ENCODE data around the gene SLC38A5. TPM values are rescaled to one million over a fixed set of nuclear protein-coding genes. Genes with fewer than 3 reads are reported as not detected.

SLC38A5 gene
- 31.8 and 76.5 TPM in 2 replicates for total RNA-seq

DNA sequence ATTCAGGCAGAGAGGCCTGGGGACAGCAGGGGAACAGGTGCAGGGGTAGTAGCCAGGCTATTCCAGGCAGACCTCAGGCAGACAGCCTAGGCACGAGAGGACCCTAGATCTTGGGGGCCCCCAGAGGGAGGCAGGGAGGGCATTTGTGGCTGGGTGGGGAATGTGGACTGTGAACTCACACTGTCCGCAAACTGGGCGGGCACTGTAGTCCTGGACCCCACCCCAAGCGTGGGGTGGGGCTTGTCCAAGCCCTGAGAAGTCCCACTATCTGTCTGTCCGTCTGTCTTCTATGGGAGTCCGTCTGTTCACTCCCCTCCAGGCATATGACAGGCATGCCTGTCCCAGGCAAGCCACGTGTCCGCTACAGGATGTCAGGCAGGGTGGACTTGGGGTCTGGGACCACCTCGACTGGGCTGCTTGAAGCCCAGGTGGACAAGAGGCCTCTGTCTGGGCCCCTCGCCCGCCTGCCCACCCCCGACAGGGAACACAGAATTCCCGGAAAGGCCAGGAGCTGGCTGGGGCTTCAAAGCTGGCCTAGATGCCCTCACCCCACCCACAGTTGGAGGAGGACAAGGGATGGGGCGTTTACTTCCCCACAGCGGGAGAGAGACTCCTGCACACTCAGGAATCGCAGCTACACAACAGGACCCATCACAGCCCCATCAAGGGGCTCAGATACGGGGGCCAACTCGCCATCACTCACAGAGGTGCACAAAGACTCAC, at the start of gene SLC38A5:
Gene SLC38A5, minus strand, starts transcription at position 151 of the 723 bp plus-strand sequence. CDS start 2,336 bp downstream, outside the sequence.

GRCh38 chrX:48508400-48509244, 38.6 kb upstream of the SLC38A5 start, which contains the start of gene PORCN:
PORCN (plus strand) TSS chrX:48508992; CDS start chrX:48509821, 829 bp downstream.

DNA sequence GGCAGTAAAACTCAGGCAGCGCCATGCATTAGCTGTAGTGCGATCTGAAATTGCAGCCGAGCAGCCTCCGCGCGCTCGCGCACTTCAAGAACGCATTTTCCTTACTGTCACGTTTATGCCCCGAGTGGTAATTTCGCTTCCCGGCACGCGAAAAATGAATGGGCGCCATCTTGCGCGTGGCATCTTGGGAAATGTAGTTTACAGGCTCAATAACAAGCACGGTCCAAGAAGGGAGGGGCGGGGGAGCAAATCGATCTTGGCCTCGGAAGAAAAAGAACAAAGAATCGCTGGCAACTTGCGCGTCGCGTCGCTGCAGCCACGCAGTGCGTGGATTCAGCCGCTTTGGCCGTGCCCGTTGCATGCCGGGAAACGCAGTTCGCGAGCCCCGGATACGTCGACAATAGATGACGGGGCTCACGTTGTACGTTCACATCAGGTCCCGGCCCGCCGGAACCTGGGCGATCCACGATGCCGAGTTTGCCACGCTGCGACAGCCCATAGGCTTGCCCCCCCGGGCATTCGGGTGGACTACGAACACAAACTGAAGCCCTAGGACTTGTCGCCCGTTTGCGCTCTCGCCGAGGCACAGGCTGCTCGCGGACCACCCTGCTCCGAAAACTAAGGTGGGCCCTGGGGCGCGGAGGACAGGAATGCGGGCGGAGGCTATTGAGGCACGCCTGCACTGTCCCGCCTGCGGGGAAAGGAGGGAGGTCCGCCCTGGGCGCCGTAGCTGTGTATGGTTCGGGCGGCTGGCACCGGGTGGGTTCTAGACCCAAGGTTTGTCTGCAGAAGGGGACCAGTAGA, 5.9 kb upstream of the SLC38A5 start, which contains the start of gene FTSJ1:
Gene FTSJ1, plus strand, starts transcription at position 426 of the 804 bp plus-strand sequence. CDS start 1,849 bp downstream, outside the sequence.

DNA sequence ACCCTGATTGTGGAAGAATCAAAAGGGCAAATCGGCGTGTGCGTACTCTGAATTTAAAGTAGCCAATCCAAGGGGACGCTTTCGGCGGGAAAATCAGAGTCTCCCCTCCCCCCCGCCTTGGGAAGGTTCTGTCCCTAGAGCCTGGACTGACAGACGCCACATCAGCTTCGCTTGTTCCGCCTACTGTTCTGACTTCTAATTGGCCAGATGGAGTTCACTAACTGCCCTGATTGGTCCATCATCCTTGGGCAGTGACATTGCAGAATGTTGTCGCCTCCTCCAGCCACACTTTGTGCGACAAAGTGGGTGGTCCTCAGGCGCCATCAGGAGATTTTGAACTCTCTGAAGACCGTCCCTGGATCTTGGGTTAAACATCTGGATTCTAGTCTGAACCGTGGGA, 58.2 kb downstream of the SLC38A5 start, which contains the start of gene SSX4B:
Gene SSX4B, minus strand, starts transcription at position 101 of the 400 bp plus-strand sequence. CDS start 588 bp downstream, outside the sequence.

Small RNA genes lying within 50 kb of the gene (small RNA-seq; reads per million reads assigned to genes)
- gene AL606490.4 = not detected

Other genes starting within 250 kb of the SLC38A5 start
- not detected in 2 replicates for gene SSX1, start 214.9 kb downstream of the SLC38A5 start, total RNA-seq
- not detected in 2 replicates for gene SSX3, start 113.6 kb downstream of the SLC38A5 start, total RNA-seq
- gene SSX4, start 86.7 kb downstream of the SLC38A5 start, total RNA-seq = not detected in 2 replicates
- gene SSX4B, start 58.3 kb downstream of the SLC38A5 start, total RNA-seq = not detected in 2 replicates
- gene FTSJ1, start 5.9 kb upstream of the SLC38A5 start, total RNA-seq = 56.7 and 67.2 TPM in 2 replicates
- 6.1 and 8.5 TPM in 2 replicates for gene PORCN, start 38.7 kb upstream of the SLC38A5 start, total RNA-seq
- 89.1 and 143 TPM in 2 replicates for gene EBP, start 51.5 kb upstream of the SLC38A5 start, total RNA-seq
- gene TBC1D25, start 69.5 kb upstream of the SLC38A5 start, total RNA-seq = 7.2 and 7.8 TPM in 2 replicates
- 339 and 433 TPM in 2 replicates for gene RBM3, start 104.2 kb upstream of the SLC38A5 start, total RNA-seq
- gene WDR13, start 127.2 kb upstream of the SLC38A5 start, total RNA-seq = 65.3 and 85.5 TPM in 2 replicates
- 0.07 TPM in 1 of 2 replicates, not detected in the other for gene WAS, start 213.5 kb upstream of the SLC38A5 start, total RNA-seq
- gene SUV39H1, start 226.5 kb upstream of the SLC38A5 start, total RNA-seq = 11.0 and 15.8 TPM in 2 replicates